WTC11 (cell line): ENCODE results near the gene SLX4.

Experiments
- CREB1 ChIP-seq: sonication (generic); formaldehyde crosslinking; IDR thresholded peaks from 2 replicates; pipeline ENCODE4 v1.8.0; 2023; ENCODE audit warnings: mild to moderate bottlenecking, missing genetic modification reagents
- CTCF ChIP-seq: fragments of 200-600 bp; IDR thresholded peaks from 2 replicates; pipeline ENCODE4 v1.8.0; 2022; ENCODE audit warnings: antibody characterized with exemption
- E2F4 ChIP-seq: sonication (generic); formaldehyde crosslinking; IDR thresholded peaks from 2 replicates; pipeline ENCODE4 v1.8.1; 2022; ENCODE audit warnings: low read depth, mild to moderate bottlenecking, moderate library complexity, missing genetic modification reagents, borderline replicate concordance
- GTF2I ChIP-seq: fragments of 250-450 bp; sonication (Bioruptor Pico); conservative IDR thresholded peaks from 2 replicates; pipeline ENCODE4 v1.4.0; 2021; ENCODE audit warnings: mild to moderate bottlenecking
- PREB ChIP-seq: sonication (generic); formaldehyde crosslinking; IDR thresholded peaks from 2 replicates; pipeline ENCODE4 v1.8.1; 2022; ENCODE audit warnings: mild to moderate bottlenecking, missing genetic modification reagents, moderate library complexity, borderline replicate concordance
- ZNF138 ChIP-seq: sonication (generic); formaldehyde crosslinking; conservative IDR thresholded peaks from 2 replicates; pipeline ENCODE4 v1.8.1; 2022; ENCODE audit warnings: mild to moderate bottlenecking, moderate library complexity, missing genetic modification reagents
- ZNF532 ChIP-seq: fragments of 250-450 bp; sonication (Bioruptor Pico); IDR thresholded peaks from 2 replicates; pipeline ENCODE4 v1.9.0; 2021; ENCODE audit warnings: mild to moderate bottlenecking, borderline replicate concordance

- TF ChIP-seq CREB1 (CRISPR knock-in tag) (no peak), GTF2I (CRISPR knock-in tag) (no peak), CTCF (no peak), ZNF532 (CRISPR knock-in tag) (no peak), ZNF138 (CRISPR knock-in tag) (no peak), PREB (CRISPR knock-in tag) (no peak), E2F4 (no peak)
These were observed 47.1 kb downstream of the SLX4 start for GRCh38 chr16:3564130-3564888.
